ENCODE results near the gene DAB2IP. TPM values are rescaled to one million over a fixed set of nuclear protein-coding genes. Genes with fewer than 3 reads are reported as not detected.
A peak's percentile ranks its signal among the peaks of the same experiment; 100 is the strongest.

The DAB2IP gene
- polyA plus RNA-seq, 1 donor (not counting 4 experiments of a cell fraction or from before 2014, with no cell fraction given): 28.6 TPM

- dilution Hi-C loops (cut with MboI; ENCODE audit: extremely low pct_ligation_motif_present, low sequenced_read_pairs): no loop called here
- Histone ChIP-seq H3K27me3 (ENCODE audit: control insufficient read depth, extremely low read depth, insufficient read depth, low read length) (no peaks in the 10 kb centered on the region), H3K4me3 (ENCODE audit: control insufficient read depth in 2 of 3, extremely low read depth in 1 of 3, insufficient read depth in 2 of 3, low read depth in 1 of 3, low read length in 3 of 3) (no peak overlapping the region), H3K27ac (ENCODE audit: control insufficient read depth, insufficient read depth, low read length) (no peak overlapping the region), H2AFZ (ENCODE audit: control insufficient read depth, low read length) (no peak overlapping the region), H3K9ac (ENCODE audit: control insufficient read depth, extremely low read depth, insufficient read depth, low read length) (no peak overlapping the region), H3K9me1 (ENCODE audit: control insufficient read depth, extremely low read depth, insufficient read depth, low read length) (no peaks in the 10 kb centered on the region), H3K4me2 (ENCODE audit: control insufficient read depth, extremely low read depth, insufficient read depth, low read depth, low read length) (no peak overlapping the region), H4K20me1 (ENCODE audit: control insufficient read depth, extremely low read depth, insufficient read depth, low read length) (no peaks in the 10 kb centered on the region), H3K79me2 (ENCODE audit: control insufficient read depth, insufficient read depth, low read length) (no peaks in the 10 kb centered on the region), H3K36me3 (ENCODE audit: control insufficient read depth in 2 of 2, extremely low read depth in 1 of 2, insufficient read depth in 2 of 2, low read length in 2 of 2) (no peaks in the 10 kb centered on the region), H3K4me1 (ENCODE audit: control insufficient read depth, extremely low read depth, insufficient read depth, low read length) (peaks cover 23% of the 10 kb centered on the region), H3K9me3 (ENCODE audit: control insufficient read depth, low read depth, low read length) (no peaks in the 10 kb centered on the region)
- peak; percentile 34 to 63 (median 59) for TF ChIP-seq CTCF (optimal IDR thresholded peaks at IDR 0.05 in 1 of 3, IDR thresholded peaks at IDR 0.05 in 1 of 3, conservative IDR thresholded peaks at IDR 0.05 in 1 of 3; ENCODE audit: extremely low read depth in 1 of 3, insufficient read depth in 2 of 3, low read length in 3 of 3)
- no peak for TF ChIP-seq EZH2 (IDR thresholded peaks at IDR 0.05; ENCODE audit: low read length)
- FAIRE-seq: no peak
- no peak for DNase-seq (ENCODE audit: low read depth, low spot score)
These were observed 11.4 kb upstream of the DAB2IP start for GRCh38 chr9:121640076-121640475.

- Histone ChIP-seq H3K9me1 (ENCODE audit: control insufficient read depth, extremely low read depth, insufficient read depth, low read length) (no peaks in the 10 kb centered on the region), H3K27ac (ENCODE audit: control insufficient read depth, insufficient read depth, low read length) (no peak overlapping the region), H3K9ac (ENCODE audit: control insufficient read depth, extremely low read depth, insufficient read depth, low read length) (no peak overlapping the region), H3K79me2 (ENCODE audit: control insufficient read depth, insufficient read depth, low read length) (no peaks in the 10 kb centered on the region), H3K27me3 (ENCODE audit: control insufficient read depth, extremely low read depth, insufficient read depth, low read length) (no peaks in the 10 kb centered on the region), H3K9me3 (ENCODE audit: control insufficient read depth, low read depth, low read length) (no peaks in the 10 kb centered on the region), H3K4me1 (ENCODE audit: control insufficient read depth, extremely low read depth, insufficient read depth, low read length) (peaks cover 23% of the 10 kb centered on the region), H3K4me3 (ENCODE audit: control insufficient read depth in 2 of 3, extremely low read depth in 1 of 3, insufficient read depth in 2 of 3, low read depth in 1 of 3, low read length in 3 of 3) (no peak overlapping the region), H3K36me3 (ENCODE audit: control insufficient read depth in 2 of 2, extremely low read depth in 1 of 2, insufficient read depth in 2 of 2, low read length in 2 of 2) (no peaks in the 10 kb centered on the region), H3K4me2 (ENCODE audit: control insufficient read depth, extremely low read depth, insufficient read depth, low read depth, low read length) (no peak overlapping the region), H4K20me1 (ENCODE audit: control insufficient read depth, extremely low read depth, insufficient read depth, low read length) (no peaks in the 10 kb centered on the region), H2AFZ (ENCODE audit: control insufficient read depth, low read length) (no peak overlapping the region)
- TF ChIP-seq EZH2 (IDR thresholded peaks at IDR 0.05; ENCODE audit: low read length) (no peak), CTCF (optimal IDR thresholded peaks at IDR 0.05 in 1 of 3, IDR thresholded peaks at IDR 0.05 in 1 of 3, conservative IDR thresholded peaks at IDR 0.05 in 1 of 3; ENCODE audit: extremely low read depth in 1 of 3, insufficient read depth in 2 of 3, low read length in 3 of 3) (no peak)
- dilution Hi-C loops (cut with MboI; ENCODE audit: extremely low pct_ligation_motif_present, low sequenced_read_pairs): no loop called here
- DNase-seq (ENCODE audit: low read depth, low spot score) (no peak), FAIRE-seq (no peak)
These were observed 10.8 kb upstream of the DAB2IP start for GRCh38 chr9:121640491-121641223.
